GM19099 (cell line): ENCODE results near the gene RALGPS1.

Experiments
- POLR2A ChIP-seq: IDR thresholded peaks from 3 replicates; pipeline ENCODE4 v1.6.1; 2011; ENCODE audit warnings: low read depth; ENCODE audit not compliant: insufficient read length; ENCODE audit errors: extremely low read depth

RALGPS1 gene

GRCh38 chr9:127136081-127136879 is 221.7 kb downstream of the RALGPS1 start:
- no peak for TF ChIP-seq POLR2A

- TF ChIP-seq POLR2A: no peak
Measured at GRCh38 chr9:127136880-127137639, 222.5 kb downstream of the RALGPS1 start.

GRCh38 chr9:127137640-127138360 is 223.2 kb downstream of the RALGPS1 start:
- TF ChIP-seq POLR2A: no peak

- no peak for TF ChIP-seq POLR2A
Measured at GRCh38 chr9:127138444-127138843, 223.9 kb downstream of the RALGPS1 start.

GRCh38 chr9:127139071-127139731 is 224.6 kb downstream of the RALGPS1 start:
- TF ChIP-seq POLR2A: no peak

- no peak for TF ChIP-seq POLR2A
Measured at GRCh38 chr9:127139775-127140174, 225.2 kb downstream of the RALGPS1 start.

- no peak for TF ChIP-seq POLR2A
Measured at GRCh38 chr9:127140181-127140580, 225.6 kb downstream of the RALGPS1 start.

- TF ChIP-seq POLR2A: no peak
Measured at GRCh38 chr9:127140842-127141675, 226.5 kb downstream of the RALGPS1 start.

GRCh38 chr9:127142291-127142690 is 227.7 kb downstream of the RALGPS1 start:
- no peak for TF ChIP-seq POLR2A

GRCh38 chr9:127142931-127143464 is 228.4 kb downstream of the RALGPS1 start:
- no peak for TF ChIP-seq POLR2A

GRCh38 chr9:127143920-127144465 is 229.4 kb downstream of the RALGPS1 start:
- TF ChIP-seq POLR2A: no peak

- TF ChIP-seq POLR2A: no peak
Measured at GRCh38 chr9:127144670-127145445, 230.3 kb downstream of the RALGPS1 start.

- no peak for TF ChIP-seq POLR2A
Measured at GRCh38 chr9:127147251-127147650, 232.7 kb downstream of the RALGPS1 start.

GRCh38 chr9:127148014-127148413 is 233.4 kb downstream of the RALGPS1 start:
- TF ChIP-seq POLR2A: no peak
